Measurements from ENCODE around the gene SPPL2A. TPM values are rescaled to one million over a fixed set of nuclear protein-coding genes. Genes with fewer than 3 reads are reported as not detected.

The SPPL2A gene
- total and polyA plus RNA-seq, 4 donors: 67.5 to 135 (median 93.2) TPM

DNA sequence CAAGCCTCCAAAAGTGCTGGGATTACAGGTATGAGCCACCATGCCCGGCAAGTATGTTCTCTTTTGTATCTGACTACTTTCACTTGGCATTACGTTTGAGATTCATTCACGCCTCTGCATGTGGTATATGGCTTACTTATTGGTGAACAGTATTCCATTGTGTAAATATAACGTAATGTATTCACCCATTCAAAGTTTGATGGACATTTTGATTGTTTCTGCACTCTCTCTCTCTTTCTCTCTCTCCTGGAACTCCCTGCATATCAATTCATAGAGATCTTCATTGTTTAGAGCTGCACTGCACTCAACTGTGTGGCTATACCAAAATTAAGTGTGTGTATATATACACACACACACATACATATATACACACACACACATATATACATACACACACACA is 30.4 kb downstream of the SPPL2A start:
- H3K9ac ChIP-seq (ENCODE audit: low read depth in 1 of 2, low read length in 2 of 2): no peak overlapping the region
- peaks cover 13 to 41% (median 28%) of the 10 kb centered on the region in 4 donors for H3K36me3 ChIP-seq (ENCODE audit: control insufficient read depth in 4 of 4, insufficient read depth in 3 of 4, low read depth in 1 of 4, low read length in 3 of 4)
- TF ChIP-seq NR2F2 (IDR thresholded peaks at IDR 0.05) (no peak), JUND (IDR thresholded peaks at IDR 0.05) (no peak), FOXA1 (IDR thresholded peaks at IDR 0.05) (no peak), HNF4G (IDR thresholded peaks at IDR 0.05) (no peak), HNF4A (conservative IDR thresholded peaks at IDR 0.05) (no peak), FOXA2 (IDR thresholded peaks at IDR 0.05) (no peak), RXRA (IDR thresholded peaks at IDR 0.05) (no peak), EGR1 (IDR thresholded peaks at IDR 0.05; ENCODE audit: low read depth in 2 of 2) (no peak), YY1 (IDR thresholded peaks at IDR 0.05) (no peak), TAF1 (conservative IDR thresholded peaks at IDR 0.05) (no peak), SP1 (IDR thresholded peaks at IDR 0.05) (no peak), GABPA (IDR thresholded peaks at IDR 0.05 in 1 of 2, conservative IDR thresholded peaks at IDR 0.05 in 1 of 2) (no peak), RAD21 (IDR thresholded peaks at IDR 0.05) (no peak)
- TF ChIP-seq, protein P1, sequence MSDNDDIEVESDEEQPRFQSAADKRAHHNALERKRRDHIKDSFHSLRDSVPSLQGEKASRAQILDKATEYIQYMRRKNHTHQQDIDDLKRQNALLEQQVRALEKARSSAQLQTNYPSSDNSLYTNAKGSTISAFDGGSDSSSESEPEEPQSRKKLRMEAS (IDR thresholded peaks at IDR 0.05): no peak
- TF ChIP-seq, protein P2, sequence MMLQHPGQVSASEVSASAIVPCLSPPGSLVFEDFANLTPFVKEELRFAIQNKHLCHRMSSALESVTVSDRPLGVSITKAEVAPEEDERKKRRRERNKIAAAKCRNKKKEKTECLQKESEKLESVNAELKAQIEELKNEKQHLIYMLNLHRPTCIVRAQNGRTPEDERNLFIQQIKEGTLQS (IDR thresholded peaks at IDR 0.05): no peak
- TF ChIP-seq, protein P3, sequence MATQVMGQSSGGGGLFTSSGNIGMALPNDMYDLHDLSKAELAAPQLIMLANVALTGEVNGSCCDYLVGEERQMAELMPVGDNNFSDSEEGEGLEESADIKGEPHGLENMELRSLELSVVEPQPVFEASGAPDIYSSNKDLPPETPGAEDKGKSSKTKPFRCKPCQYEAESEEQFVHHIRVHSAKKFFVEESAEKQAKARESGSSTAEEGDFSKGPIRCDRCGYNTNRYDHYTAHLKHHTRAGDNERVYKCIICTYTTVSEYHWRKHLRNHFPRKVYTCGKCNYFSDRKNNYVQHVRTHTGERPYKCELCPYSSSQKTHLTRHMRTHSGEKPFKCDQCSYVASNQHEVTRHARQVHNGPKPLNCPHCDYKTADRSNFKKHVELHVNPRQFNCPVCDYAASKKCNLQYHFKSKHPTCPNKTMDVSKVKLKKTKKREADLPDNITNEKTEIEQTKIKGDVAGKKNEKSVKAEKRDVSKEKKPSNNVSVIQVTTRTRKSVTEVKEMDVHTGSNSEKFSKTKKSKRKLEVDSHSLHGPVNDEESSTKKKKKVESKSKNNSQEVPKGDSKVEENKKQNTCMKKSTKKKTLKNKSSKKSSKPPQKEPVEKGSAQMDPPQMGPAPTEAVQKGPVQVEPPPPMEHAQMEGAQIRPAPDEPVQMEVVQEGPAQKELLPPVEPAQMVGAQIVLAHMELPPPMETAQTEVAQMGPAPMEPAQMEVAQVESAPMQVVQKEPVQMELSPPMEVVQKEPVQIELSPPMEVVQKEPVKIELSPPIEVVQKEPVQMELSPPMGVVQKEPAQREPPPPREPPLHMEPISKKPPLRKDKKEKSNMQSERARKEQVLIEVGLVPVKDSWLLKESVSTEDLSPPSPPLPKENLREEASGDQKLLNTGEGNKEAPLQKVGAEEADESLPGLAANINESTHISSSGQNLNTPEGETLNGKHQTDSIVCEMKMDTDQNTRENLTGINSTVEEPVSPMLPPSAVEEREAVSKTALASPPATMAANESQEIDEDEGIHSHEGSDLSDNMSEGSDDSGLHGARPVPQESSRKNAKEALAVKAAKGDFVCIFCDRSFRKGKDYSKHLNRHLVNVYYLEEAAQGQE (IDR thresholded peaks at IDR 0.05): no peak
- TF ChIP-seq, protein P4, sequence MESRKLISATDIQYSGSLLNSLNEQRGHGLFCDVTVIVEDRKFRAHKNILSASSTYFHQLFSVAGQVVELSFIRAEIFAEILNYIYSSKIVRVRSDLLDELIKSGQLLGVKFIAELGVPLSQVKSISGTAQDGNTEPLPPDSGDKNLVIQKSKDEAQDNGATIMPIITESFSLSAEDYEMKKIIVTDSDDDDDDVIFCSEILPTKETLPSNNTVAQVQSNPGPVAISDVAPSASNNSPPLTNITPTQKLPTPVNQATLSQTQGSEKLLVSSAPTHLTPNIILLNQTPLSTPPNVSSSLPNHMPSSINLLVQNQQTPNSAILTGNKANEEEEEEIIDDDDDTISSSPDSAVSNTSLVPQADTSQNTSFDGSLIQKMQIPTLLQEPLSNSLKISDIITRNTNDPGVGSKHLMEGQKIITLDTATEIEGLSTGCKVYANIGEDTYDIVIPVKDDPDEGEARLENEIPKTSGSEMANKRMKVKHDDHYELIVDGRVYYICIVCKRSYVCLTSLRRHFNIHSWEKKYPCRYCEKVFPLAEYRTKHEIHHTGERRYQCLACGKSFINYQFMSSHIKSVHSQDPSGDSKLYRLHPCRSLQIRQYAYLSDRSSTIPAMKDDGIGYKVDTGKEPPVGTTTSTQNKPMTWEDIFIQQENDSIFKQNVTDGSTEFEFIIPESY (IDR thresholded peaks at IDR 0.05): no peak
- TF ChIP-seq, protein P5, sequence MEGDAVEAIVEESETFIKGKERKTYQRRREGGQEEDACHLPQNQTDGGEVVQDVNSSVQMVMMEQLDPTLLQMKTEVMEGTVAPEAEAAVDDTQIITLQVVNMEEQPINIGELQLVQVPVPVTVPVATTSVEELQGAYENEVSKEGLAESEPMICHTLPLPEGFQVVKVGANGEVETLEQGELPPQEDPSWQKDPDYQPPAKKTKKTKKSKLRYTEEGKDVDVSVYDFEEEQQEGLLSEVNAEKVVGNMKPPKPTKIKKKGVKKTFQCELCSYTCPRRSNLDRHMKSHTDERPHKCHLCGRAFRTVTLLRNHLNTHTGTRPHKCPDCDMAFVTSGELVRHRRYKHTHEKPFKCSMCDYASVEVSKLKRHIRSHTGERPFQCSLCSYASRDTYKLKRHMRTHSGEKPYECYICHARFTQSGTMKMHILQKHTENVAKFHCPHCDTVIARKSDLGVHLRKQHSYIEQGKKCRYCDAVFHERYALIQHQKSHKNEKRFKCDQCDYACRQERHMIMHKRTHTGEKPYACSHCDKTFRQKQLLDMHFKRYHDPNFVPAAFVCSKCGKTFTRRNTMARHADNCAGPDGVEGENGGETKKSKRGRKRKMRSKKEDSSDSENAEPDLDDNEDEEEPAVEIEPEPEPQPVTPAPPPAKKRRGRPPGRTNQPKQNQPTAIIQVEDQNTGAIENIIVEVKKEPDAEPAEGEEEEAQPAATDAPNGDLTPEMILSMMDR (IDR thresholded peaks at IDR 0.05; ENCODE audit: low read depth, low read length, missing input control): no peak
- H3K4me3 ChIP-seq (ENCODE audit: low read depth in 1 of 3, low read length in 3 of 3): no peak overlapping the region
- H3K27me3 ChIP-seq (ENCODE audit: control insufficient read depth in 4 of 4, insufficient read depth in 4 of 4, low read length in 3 of 4): no peaks in the 10 kb centered on the region
- no peak for DNase-seq (ENCODE audit: low spot score)
- H3K9me3 ChIP-seq (ENCODE audit: control insufficient read depth in 4 of 4, low read length in 3 of 4): no peaks in the 10 kb centered on the region
- 74% methylated on average over 4 of the region's 4 CpGs for WGBS
- H3K27ac ChIP-seq (ENCODE audit: low read depth in 1 of 2, low read length in 2 of 2): no peak overlapping the region
- H3K4me1 ChIP-seq (ENCODE audit: control insufficient read depth in 4 of 4, insufficient read depth in 4 of 4, low read length in 3 of 4): no peaks in the 10 kb centered on the region

Measured in liver (tissue), 9 donors.